T-helper 2 cell treated with Interferon-gamma antibody and Interleukin-4, amounts not matched to agents 5 μg/mL and 100 μg/mL, for 36 hours (primary cell): Measurements from ENCODE around the gene BMP2.

Experiments used
- DNase-seq: peaks from one replicate; pipeline ENCODE4 v3.0.0; 2021; ENCODE audit warnings: low spot score
- H3K27ac Mint-ChIP-seq: one replicate; pipeline ENCODE4 v1.8.0; 2021; ENCODE audit warnings: mild to moderate bottlenecking, mixed read lengths
- H3K27me3 Mint-ChIP-seq: one replicate; pipeline ENCODE4 v1.8.0; 2021; ENCODE audit warnings: low read depth, mixed read lengths
- H3K36me3 Mint-ChIP-seq: one replicate; pipeline ENCODE4 v1.8.0; 2021; ENCODE audit warnings: low read depth, mixed read lengths
- H3K4me1 Mint-ChIP-seq: one replicate; pipeline ENCODE4 v1.8.0; 2021; ENCODE audit warnings: low read depth, mixed read lengths
- H3K4me3 Mint-ChIP-seq: one replicate; pipeline ENCODE4 v1.8.0; 2022; ENCODE audit warnings: mild to moderate bottlenecking, moderate library complexity, mixed read lengths
- H3K9me3 Mint-ChIP-seq: one replicate; pipeline ENCODE4 v1.8.0; 2021; ENCODE audit warnings: mixed read lengths

The BMP2 gene

DNA sequence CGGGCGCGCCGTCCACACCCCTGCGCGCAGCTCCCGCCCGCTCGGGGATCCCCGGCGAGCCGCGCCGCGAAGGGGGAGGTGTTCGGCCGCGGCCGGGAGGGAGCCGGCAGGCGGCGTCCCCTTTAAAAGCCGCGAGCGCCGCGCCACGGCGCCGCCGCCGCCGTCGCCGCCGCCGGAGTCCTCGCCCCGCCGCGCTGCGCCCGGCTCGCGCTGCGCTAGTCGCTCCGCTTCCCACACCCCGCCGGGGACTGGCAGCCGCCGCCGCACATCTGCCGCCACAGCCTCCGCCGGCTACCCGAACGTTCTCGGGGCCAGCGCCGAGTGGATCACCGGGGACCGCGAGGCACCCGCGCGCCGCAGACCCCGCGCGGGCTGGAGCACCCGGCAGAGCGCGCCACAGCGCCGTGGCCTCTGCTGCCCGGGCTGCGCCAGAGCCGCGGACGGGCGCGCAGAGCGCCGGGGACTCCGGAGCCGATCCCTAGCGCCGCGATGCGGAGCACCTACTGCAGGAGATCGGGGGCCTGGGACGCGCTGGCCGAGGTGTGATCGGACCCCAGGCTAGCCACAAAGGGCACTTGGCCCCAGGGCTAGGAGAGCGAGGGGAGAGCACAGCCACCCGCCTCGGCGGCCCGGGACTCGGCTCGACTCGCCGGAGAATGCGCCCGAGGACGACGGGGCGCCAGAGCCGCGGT is at the start of gene BMP2:
BMP2 (plus strand) TSS at position 151 of the 692 bp plus-strand sequence. CDS start 2,441 bp downstream, outside the sequence.
- H3K36me3 Mint-ChIP-seq, result no peaks in the 10 kb centered on the region
- H3K27me3 Mint-ChIP-seq, result peaks cover 52% of the 10 kb centered on the region
- H3K9me3 Mint-ChIP-seq, result no peaks in the 10 kb centered on the region
- H3K4me1 Mint-ChIP-seq, result no peaks in the 10 kb centered on the region
- H3K27ac Mint-ChIP-seq, result no peak within 1 kb of the TSS
- peak; percentile 5 for DNase-seq
- H3K4me3 Mint-ChIP-seq, result peak within 1 kb of the TSS; percentile 49

DNA sequence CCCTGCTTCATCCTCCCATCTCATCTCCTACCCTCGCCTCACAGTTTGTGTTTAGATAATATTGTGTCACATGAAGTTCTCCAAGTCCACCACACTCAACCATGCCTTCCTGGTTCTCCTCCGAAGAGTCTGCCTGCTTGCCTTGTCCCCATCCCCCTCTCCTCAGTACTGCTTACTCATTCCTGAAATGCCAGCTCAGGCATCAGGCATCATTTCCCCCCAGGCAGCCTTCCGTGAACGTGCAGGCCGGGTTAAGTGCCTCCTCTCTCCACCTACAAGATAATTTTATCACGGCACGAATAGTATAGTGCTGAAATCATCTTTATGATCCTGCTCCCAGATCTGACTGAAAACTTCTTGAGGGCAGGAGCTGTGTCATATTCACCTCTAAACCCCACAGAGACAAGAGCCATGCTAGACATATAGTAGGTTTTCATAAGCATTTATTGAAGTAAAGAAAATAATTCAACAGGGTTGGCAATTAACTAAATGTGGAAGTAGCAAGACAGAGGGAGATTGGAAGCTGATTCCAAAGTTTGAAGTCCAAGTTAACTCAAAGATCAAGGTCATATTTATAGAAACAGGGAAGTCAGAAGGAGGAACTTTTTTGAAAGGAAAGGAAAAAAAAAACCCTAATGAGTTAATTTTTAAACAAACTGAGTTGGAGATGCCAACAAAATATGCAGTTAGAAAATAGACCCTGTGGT is 48.7 kb upstream of the BMP2 start:
- DNase-seq, result no peak
- no peaks in the 10 kb centered on the region for H3K4me1 Mint-ChIP-seq
- H3K9me3 Mint-ChIP-seq, result peaks cover 21% of the 10 kb centered on the region
- no peak overlapping the region for H3K27ac Mint-ChIP-seq
- no peaks in the 10 kb centered on the region for H3K27me3 Mint-ChIP-seq
- no peaks in the 10 kb centered on the region for H3K36me3 Mint-ChIP-seq
- no peak overlapping the region for H3K4me3 Mint-ChIP-seq

DNA sequence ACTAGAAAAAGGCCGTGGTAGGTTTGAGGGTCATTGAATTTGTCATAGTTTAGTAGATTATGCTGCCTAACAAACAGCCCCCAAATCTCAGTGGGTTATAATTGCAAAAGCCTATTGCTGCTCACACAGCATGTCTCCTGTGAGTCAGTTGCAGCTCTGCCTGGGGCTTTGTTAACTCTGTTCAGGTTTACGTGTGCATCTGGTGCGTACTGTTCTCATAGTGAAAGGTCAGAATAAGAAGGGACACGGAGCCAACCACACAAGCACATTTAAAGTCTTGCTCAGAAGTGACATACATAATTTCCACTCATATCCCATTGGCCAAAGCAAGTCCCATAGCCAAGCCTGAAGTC is 48.1 kb upstream of the BMP2 start:
- Mint-ChIP-seq H3K4me3 (no peak overlapping the region), H3K27ac (no peak overlapping the region), H3K9me3 (peaks cover 21% of the 10 kb centered on the region), H3K36me3 (no peaks in the 10 kb centered on the region), H3K27me3 (no peaks in the 10 kb centered on the region), H3K4me1 (no peaks in the 10 kb centered on the region)
- DNase-seq, result no peak

- Mint-ChIP-seq H3K27me3 (no peaks in the 10 kb centered on the region), H3K36me3 (no peaks in the 10 kb centered on the region), H3K27ac (no peak overlapping the region), H3K4me3 (no peak overlapping the region), H3K9me3 (peaks cover 12% of the 10 kb centered on the region), H3K4me1 (no peaks in the 10 kb centered on the region)
- DNase-seq, result no peak
These were observed 40.7 kb upstream of the BMP2 start for GRCh38 chr20:6726761-6727160.

GRCh38 chr20:6730672-6731328 is 36.7 kb upstream of the BMP2 start:
- DNase-seq, result no peak
- Mint-ChIP-seq H3K36me3 (no peaks in the 10 kb centered on the region), H3K27me3 (no peaks in the 10 kb centered on the region), H3K27ac (no peak overlapping the region), H3K4me3 (no peak overlapping the region), H3K4me1 (no peaks in the 10 kb centered on the region), H3K9me3 (peaks cover 6% of the 10 kb centered on the region)

- no peaks in the 10 kb centered on the region for H3K27me3 Mint-ChIP-seq
- no peak for DNase-seq
- H3K36me3 Mint-ChIP-seq, result no peaks in the 10 kb centered on the region
- H3K4me3 Mint-ChIP-seq, result no peak overlapping the region
- no peak overlapping the region for H3K27ac Mint-ChIP-seq
- H3K4me1 Mint-ChIP-seq, result no peaks in the 10 kb centered on the region
- peaks cover 2% of the 10 kb centered on the region for H3K9me3 Mint-ChIP-seq
These were observed 35.5 kb upstream of the BMP2 start for GRCh38 chr20:6732001-6732447.

DNA sequence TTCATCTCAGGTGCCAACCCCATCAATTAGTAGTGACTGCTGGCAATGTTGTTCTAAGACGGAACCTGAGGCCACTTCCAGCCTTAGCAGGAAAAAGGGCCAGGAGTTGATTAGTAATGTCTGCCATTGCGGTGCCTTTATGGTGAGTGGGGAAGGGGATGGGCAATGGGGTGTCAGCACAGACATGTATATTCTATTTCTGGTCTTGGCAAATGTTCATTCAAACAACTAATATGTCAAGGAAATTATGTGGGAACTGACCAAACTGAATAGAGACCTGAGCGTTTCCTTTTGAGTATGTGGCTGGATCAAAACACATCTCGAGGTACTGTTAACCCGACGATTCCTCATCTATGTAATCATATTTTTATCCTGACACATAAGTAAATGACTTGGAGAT is 34.6 kb upstream of the BMP2 start:
- no peaks in the 10 kb centered on the region for H3K9me3 Mint-ChIP-seq
- no peaks in the 10 kb centered on the region for H3K4me1 Mint-ChIP-seq
- H3K36me3 Mint-ChIP-seq, result no peaks in the 10 kb centered on the region
- H3K27me3 Mint-ChIP-seq, result no peaks in the 10 kb centered on the region
- DNase-seq, result no peak
- H3K27ac Mint-ChIP-seq, result no peak overlapping the region
- H3K4me3 Mint-ChIP-seq, result no peak overlapping the region

- DNase-seq, result no peak
- no peaks in the 10 kb centered on the region for H3K4me1 Mint-ChIP-seq
- no peaks in the 10 kb centered on the region for H3K36me3 Mint-ChIP-seq
- H3K4me3 Mint-ChIP-seq, result no peak overlapping the region
- H3K9me3 Mint-ChIP-seq, result no peaks in the 10 kb centered on the region
- H3K27ac Mint-ChIP-seq, result no peak overlapping the region
- H3K27me3 Mint-ChIP-seq, result no peaks in the 10 kb centered on the region
These were observed 33.5 kb upstream of the BMP2 start for GRCh38 chr20:6733965-6734364.

DNA sequence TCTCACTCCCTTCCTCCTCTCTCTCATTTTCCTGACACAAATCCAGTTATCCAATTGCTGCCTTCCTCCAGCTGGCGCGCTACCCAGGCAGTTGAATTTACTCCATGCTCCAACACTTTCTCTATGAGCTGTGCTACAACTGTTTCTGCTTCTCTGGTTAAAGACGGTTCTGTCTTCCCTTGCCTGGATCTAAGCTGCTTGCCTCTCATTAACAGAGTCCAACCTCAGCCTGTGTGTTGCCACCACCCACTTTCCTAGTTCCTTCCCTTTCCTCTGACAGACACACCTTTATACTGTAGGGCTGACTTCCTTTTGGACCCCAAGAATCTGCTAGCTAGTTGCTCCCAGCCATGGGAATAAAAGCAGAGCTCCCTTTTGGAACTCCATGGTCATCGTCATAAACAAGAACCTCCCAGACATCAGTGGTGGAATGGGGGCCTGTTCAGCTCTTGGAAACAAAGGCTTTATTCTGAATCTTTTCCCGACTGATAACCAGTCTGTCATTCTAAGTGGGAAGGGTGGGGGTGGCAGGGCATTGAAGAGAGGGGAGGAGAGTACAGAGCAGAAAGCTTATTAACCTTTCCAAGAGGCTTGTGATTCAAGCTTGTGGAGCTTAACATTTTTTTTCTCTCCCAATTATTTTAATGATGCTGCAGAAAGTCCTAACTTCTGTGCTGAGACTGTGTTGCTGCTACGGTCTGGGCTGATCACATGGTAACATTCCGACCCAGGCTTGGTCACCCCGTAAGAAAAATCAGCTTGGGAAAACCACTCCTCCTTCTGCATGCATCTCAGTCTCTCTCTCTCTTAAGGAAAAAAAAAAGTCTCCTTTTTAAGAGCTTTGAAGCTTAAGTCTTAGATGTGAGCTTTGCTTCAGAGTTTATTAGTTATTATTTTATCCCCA is 31.3 kb upstream of the BMP2 start:
- Mint-ChIP-seq H3K27ac (no peak overlapping the region), H3K4me1 (no peaks in the 10 kb centered on the region), H3K9me3 (no peaks in the 10 kb centered on the region), H3K27me3 (no peaks in the 10 kb centered on the region), H3K4me3 (no peak overlapping the region), H3K36me3 (no peaks in the 10 kb centered on the region)
- no peak for DNase-seq

DNA sequence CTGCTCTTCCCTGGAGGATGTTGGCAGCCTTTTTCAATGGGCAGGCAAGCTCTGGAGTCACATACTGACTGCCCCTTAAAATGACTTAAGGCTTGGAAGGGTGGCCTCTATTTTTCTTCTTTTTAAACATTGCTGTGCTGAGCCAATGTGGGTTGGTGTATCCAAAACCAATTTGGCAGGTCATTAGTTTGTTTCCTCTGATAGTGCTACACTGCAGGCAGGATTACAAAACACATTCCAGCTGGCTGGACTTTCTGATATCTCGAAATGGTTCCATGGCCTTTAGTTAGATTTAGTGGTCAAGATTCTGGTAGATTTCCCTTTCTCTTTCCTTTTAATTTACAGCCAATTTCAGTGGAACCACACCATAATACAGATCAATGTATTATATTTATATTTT is 28.1 kb upstream of the BMP2 start:
- Mint-ChIP-seq H3K9me3 (no peaks in the 10 kb centered on the region), H3K27ac (no peak overlapping the region), H3K4me3 (no peak overlapping the region), H3K36me3 (no peaks in the 10 kb centered on the region), H3K4me1 (no peaks in the 10 kb centered on the region), H3K27me3 (no peaks in the 10 kb centered on the region)
- no peak for DNase-seq

GRCh38 chr20:6740096-6740495 is 27.4 kb upstream of the BMP2 start:
- no peaks in the 10 kb centered on the region for H3K36me3 Mint-ChIP-seq
- no peak overlapping the region for H3K4me3 Mint-ChIP-seq
- no peaks in the 10 kb centered on the region for H3K9me3 Mint-ChIP-seq
- no peaks in the 10 kb centered on the region for H3K4me1 Mint-ChIP-seq
- DNase-seq, result no peak
- H3K27ac Mint-ChIP-seq, result no peak overlapping the region
- H3K27me3 Mint-ChIP-seq, result no peaks in the 10 kb centered on the region

- Mint-ChIP-seq H3K36me3 (no peaks in the 10 kb centered on the region), H3K9me3 (no peaks in the 10 kb centered on the region), H3K4me3 (no peak overlapping the region), H3K27ac (no peak overlapping the region), H3K4me1 (no peaks in the 10 kb centered on the region), H3K27me3 (no peaks in the 10 kb centered on the region)
- DNase-seq, result no peak
These were observed 23.3 kb upstream of the BMP2 start for GRCh38 chr20:6744180-6744579.

- H3K36me3 Mint-ChIP-seq, result no peaks in the 10 kb centered on the region
- no peaks in the 10 kb centered on the region for H3K9me3 Mint-ChIP-seq
- H3K4me1 Mint-ChIP-seq, result no peaks in the 10 kb centered on the region
- H3K4me3 Mint-ChIP-seq, result no peak overlapping the region
- DNase-seq, result no peak
- no peaks in the 10 kb centered on the region for H3K27me3 Mint-ChIP-seq
- H3K27ac Mint-ChIP-seq, result no peak overlapping the region
These were observed 22.7 kb upstream of the BMP2 start for GRCh38 chr20:6744805-6745204.
